WERI-Rb-1 (cell line): ENCODE results near the gene PUS10.
"Not testable (repeated sequence)": the region's sequence is repeated elsewhere in the genome, so short reads cannot be mapped to it uniquely, and the experiment has no call there.

Experiments used
- DNase-seq: peaks from one replicate; pipeline ENCODE4 v3.0.0-alpha.2; 2020
- H3K27ac ChIP-seq: fragments of 250-450 bp; sonication (Bioruptor Pico); 2 replicates; pipeline ENCODE4 v1.5.1; 2020; ENCODE audit warnings: mild to moderate bottlenecking, moderate library complexity
- H3K27me3 ChIP-seq: fragments of 250-450 bp; sonication (Bioruptor Pico); 2 replicates; pipeline ENCODE4 v1.5.1; 2021; ENCODE audit warnings: mild to moderate bottlenecking, low read depth, moderate library complexity; ENCODE audit not compliant: insufficient read depth, severe bottlenecking
- H3K36me3 ChIP-seq: fragments of 250-450 bp; sonication (Bioruptor Pico); 2 replicates; pipeline ENCODE4 v1.5.1; 2020; ENCODE audit warnings: mild to moderate bottlenecking, moderate library complexity
- H3K4me3 ChIP-seq: 2 replicates; pipeline ENCODE4 v1.5.1; 2011; ENCODE audit warnings: low read depth, mild to moderate bottlenecking, control low read depth, low read length
- H3K9me3 ChIP-seq: fragments of 250-450 bp; sonication (Bioruptor Pico); 2 replicates; pipeline ENCODE4 v1.5.1; 2021; ENCODE audit warnings: mild to moderate bottlenecking, moderate library complexity; ENCODE audit not compliant: severe bottlenecking
- TF ChIP-seq, protein P1 (sequence below): IDR thresholded peaks from 2 replicates; pipeline ENCODE4 v1.5.1; 2011; ENCODE audit warnings: low read depth, mild to moderate bottlenecking, control low read depth, inconsistent platforms, low read length

PUS10 gene

GRCh38 chr2:60906395-60906794 is 111.7 kb downstream of the PUS10 start:
- Histone ChIP-seq H3K36me3 (peaks cover 43% of the 10 kb centered on the region), H3K4me3 (no peak overlapping the region), H3K27me3 (no peaks in the 10 kb centered on the region), H3K9me3 (no peaks in the 10 kb centered on the region), H3K27ac (no peak overlapping the region)
- TF ChIP-seq, protein P1, sequence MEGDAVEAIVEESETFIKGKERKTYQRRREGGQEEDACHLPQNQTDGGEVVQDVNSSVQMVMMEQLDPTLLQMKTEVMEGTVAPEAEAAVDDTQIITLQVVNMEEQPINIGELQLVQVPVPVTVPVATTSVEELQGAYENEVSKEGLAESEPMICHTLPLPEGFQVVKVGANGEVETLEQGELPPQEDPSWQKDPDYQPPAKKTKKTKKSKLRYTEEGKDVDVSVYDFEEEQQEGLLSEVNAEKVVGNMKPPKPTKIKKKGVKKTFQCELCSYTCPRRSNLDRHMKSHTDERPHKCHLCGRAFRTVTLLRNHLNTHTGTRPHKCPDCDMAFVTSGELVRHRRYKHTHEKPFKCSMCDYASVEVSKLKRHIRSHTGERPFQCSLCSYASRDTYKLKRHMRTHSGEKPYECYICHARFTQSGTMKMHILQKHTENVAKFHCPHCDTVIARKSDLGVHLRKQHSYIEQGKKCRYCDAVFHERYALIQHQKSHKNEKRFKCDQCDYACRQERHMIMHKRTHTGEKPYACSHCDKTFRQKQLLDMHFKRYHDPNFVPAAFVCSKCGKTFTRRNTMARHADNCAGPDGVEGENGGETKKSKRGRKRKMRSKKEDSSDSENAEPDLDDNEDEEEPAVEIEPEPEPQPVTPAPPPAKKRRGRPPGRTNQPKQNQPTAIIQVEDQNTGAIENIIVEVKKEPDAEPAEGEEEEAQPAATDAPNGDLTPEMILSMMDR, result no peak
- DNase-seq, result no peak

DNA sequence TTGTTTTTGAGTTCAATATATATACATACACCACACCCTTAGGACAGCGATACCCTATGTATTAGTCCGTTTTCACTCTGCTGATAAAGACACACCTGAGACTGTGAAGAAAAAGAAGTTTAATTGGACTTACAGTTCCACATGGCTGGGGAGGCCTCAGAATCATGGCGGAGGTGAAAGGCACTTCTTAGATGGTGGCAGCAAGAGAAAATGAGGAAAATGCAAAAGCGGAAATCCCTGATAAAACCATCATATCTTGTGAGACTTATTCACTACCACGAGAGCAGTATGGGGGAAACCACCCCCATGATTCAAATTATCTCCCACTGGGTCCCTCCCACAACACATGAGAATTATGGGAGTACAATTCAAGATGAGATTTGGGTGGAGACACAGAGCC is 112.2 kb downstream of the PUS10 start:
- DNase-seq, H3K27ac ChIP-seq, H3K27me3 ChIP-seq, H3K9me3 ChIP-seq, H3K4me3 ChIP-seq: not testable (repeated sequence)
- H3K36me3 ChIP-seq, result peaks cover 46% of the 10 kb centered on the region

DNA sequence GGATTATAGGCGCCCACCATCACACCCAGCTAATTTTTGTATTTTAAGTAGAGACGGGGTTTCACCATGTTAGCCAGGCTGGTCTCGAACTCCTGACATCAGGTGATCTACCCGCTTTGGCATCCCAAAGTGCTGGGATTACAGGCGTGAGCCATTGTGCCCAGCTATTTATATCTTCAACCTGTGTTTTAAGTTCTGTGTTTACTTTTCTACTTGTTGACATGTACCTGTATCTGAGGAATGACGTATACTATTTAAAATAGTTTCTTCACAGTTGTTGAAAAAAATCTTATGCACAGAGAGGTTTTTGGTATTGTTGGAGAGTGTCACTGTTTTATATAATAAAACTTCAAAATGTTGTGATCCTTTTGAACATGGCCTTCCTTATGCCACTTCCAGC is 116.8 kb downstream of the PUS10 start:
- not testable (repeated sequence) for DNase-seq, H3K9me3 ChIP-seq, H3K27ac ChIP-seq, H3K27me3 ChIP-seq, H3K4me3 ChIP-seq
- H3K36me3 ChIP-seq, result peaks cover 55% of the 10 kb centered on the region

DNA sequence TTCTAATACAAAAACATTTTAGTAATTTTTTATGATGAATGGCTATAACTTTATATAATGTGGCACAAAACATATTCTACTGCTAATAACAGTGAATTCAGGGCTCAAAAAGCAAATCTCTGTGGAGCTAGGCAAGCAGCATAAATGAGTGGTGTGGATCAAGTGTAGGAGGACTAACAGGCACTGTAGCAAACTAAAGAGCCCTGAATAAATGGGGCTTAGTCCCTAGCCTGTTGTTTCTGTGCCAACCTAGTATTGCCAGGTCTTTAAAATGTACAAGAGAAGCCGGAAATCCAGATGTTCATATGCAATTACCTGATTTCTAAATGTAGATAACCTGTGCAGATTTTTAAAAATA is 118.2 kb downstream of the PUS10 start:
- Histone ChIP-seq H3K27me3 (no peaks in the 10 kb centered on the region), H3K4me3 (no peak overlapping the region), H3K27ac (no peak overlapping the region), H3K9me3 (no peaks in the 10 kb centered on the region), H3K36me3 (peaks cover 60% of the 10 kb centered on the region)
- TF ChIP-seq, protein P1, result no peak
- DNase-seq, result no peak

- DNase-seq, result no peak
- no peak overlapping the region for H3K4me3 ChIP-seq
- TF ChIP-seq, protein P1, result no peak
- H3K9me3 ChIP-seq, result no peaks in the 10 kb centered on the region
- no peak overlapping the region for H3K27ac ChIP-seq
- peaks cover 60% of the 10 kb centered on the region for H3K36me3 ChIP-seq
- H3K27me3 ChIP-seq, result no peaks in the 10 kb centered on the region
Observed at GRCh38 chr2:60899230-60899891, 118.7 kb downstream of the PUS10 start.

DNA sequence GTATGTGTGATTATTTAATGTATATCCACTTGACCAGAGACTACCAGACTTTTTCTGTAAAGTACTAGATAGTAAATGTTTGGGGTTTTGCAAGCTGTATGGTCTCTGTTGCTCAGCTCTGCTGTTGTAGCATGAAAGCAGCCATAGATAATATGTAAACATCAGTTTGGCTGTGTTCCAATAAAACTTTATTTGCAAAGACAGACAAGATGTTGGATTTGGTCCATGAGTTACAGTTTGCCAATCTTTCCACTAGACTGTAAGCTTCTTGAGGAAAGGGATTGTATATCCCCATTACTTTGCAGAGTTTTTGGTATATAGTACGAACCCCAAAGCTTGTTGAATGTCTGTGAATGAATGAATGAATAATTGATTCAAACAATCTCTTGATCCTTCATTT is 119.5 kb downstream of the PUS10 start:
- TF ChIP-seq, protein P1, result no peak
- no peak for DNase-seq
- Histone ChIP-seq H3K36me3 (peaks cover 60% of the 10 kb centered on the region), H3K27ac (no peak overlapping the region), H3K4me3 (no peak overlapping the region), H3K27me3 (no peaks in the 10 kb centered on the region), H3K9me3 (no peaks in the 10 kb centered on the region)
